ENCODE measurements around the gene KRTAP5-8. TPM values are rescaled to one million over a fixed set of nuclear protein-coding genes. Genes with fewer than 3 reads are reported as not detected.
"Not testable (repeated sequence)": the region's sequence is repeated elsewhere in the genome, so short reads cannot be mapped to it uniquely, and the experiment has no call there.

KRTAP5-8 gene
- polyA plus RNA-seq, 3 donors, result 0.37 to 0.75 (median 0.58) TPM

GRCh38 chr11:71568704-71569349 lies 31.0 kb downstream of the KRTAP5-8 start:
- no peak for DNase-seq (ENCODE audit: low read depth in 3 of 3, low spot score in 2 of 3)

DNA sequence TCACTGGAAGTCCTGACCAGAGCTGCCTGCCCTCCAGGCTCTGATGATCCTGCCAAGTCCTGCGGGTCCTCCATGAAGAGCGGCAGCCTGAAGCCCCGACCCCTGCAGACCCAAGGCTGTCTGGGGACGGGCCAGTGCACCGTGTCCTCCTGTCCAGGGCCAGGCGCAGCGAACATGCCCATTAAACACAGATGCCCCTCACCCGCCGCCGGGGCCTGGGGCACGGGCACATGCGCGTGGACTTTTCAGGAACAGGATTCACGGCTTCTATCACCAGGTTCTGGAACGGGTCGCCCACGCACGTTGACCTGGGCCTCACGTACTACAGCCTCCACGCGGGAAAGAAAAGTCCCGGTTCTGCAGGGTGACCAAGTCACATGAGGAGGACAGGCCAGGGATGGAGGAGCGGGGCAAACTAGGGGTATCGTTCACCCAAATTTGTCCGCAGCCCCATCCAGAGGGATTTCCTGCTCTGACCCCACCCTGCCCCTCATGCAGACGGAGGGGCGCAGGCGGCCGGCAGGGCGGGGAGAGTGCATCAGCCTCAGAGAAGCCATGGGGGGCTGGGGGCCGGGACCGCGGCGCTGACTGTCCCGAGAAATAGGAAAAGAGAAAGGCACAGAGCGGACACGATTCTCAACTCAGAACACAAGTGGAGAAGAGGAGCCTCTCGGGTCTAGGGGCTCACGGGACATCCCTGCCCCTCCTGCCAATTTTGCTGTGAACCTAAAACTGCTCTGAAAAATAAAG lies 33.5 kb downstream of the KRTAP5-8 start:
- DNase-seq (ENCODE audit: low read depth in 3 of 3, low spot score in 2 of 3), result not testable (repeated sequence)

DNA sequence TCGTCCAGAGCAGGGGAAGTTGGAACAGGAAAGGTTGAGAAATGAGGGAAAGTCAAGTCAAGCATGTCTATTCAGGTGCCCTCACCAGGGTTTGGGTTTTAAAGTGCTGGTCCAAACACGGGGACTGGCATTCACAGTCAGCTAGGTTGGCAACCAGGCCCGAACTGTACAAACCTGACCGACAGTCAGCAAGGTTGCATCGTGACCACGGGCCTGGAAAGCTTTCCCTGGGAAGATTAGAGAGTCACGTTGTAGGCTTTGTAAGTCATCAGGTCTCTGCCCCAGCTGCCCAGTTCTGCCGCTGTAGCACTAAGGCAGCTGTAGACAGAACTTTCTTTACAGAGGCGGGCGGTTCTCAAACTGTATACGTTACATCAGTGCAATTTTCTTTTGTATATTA lies 35.0 kb downstream of the KRTAP5-8 start:
- no peak for DNase-seq (ENCODE audit: low read depth in 3 of 3, low spot score in 2 of 3)

GRCh38 chr11:71574418-71574817 lies 36.6 kb downstream of the KRTAP5-8 start:
- DNase-seq (ENCODE audit: low read depth in 3 of 3, low spot score in 2 of 3), result no peak

- no peak for DNase-seq (ENCODE audit: low read depth in 3 of 3, low spot score in 2 of 3)
Observed at GRCh38 chr11:71575723-71576424, 38.0 kb downstream of the KRTAP5-8 start.

- not testable (repeated sequence) for DNase-seq (ENCODE audit: low read depth in 3 of 3, low spot score in 2 of 3)
Observed at GRCh38 chr11:71576688-71577465, 39.1 kb downstream of the KRTAP5-8 start.

DNA sequence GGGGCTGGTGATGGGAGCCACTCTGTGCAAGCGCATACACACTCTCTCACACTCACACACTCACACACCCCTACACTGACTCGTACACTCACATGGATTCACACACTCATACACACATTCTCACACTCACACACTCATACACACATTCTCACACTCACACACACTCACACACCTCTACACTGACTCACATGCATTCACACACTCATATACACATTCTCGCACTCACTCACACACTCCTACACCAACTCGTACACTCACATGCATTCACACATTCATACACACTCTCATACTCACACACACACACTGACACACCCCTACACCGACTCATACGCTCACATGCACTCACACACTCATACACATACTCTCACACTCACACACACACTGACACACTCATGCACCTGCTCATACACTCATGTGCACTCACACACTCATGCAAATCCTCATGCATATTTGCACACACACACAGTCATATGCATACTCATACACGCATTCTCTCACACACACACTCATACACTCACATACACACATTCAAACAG lies 39.7 kb downstream of the KRTAP5-8 start:
- DNase-seq (ENCODE audit: low read depth in 3 of 3, low spot score in 2 of 3), result no peak

GRCh38 chr11:71579513-71579912 lies 41.7 kb downstream of the KRTAP5-8 start:
- DNase-seq (ENCODE audit: low read depth in 3 of 3, low spot score in 2 of 3), result not testable (repeated sequence)

- DNase-seq (ENCODE audit: low read depth in 3 of 3, low spot score in 2 of 3), result no peak
Observed at GRCh38 chr11:71580057-71581003, 42.5 kb downstream of the KRTAP5-8 start.

DNA sequence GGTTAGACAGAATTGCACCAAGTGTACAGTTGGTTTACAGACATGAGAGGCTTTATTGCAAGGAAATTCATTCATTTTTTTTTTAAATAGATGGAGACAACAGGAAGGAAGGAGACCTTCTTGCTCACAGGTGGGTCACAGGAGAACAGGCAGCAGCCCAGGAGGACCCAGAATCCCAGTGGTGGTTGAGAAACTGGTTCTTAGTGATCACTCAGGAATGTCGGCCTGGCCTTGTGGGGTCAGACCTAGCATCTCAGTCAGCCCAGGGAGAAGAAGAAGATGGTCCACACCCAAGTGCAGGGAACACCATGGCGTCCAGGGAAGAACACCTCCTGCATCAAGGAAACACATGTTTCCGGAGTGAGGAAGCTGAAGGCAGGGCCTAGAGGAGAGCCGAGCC lies 44.0 kb downstream of the KRTAP5-8 start:
- DNase-seq (ENCODE audit: low read depth in 3 of 3, low spot score in 2 of 3), result no peak

DNA sequence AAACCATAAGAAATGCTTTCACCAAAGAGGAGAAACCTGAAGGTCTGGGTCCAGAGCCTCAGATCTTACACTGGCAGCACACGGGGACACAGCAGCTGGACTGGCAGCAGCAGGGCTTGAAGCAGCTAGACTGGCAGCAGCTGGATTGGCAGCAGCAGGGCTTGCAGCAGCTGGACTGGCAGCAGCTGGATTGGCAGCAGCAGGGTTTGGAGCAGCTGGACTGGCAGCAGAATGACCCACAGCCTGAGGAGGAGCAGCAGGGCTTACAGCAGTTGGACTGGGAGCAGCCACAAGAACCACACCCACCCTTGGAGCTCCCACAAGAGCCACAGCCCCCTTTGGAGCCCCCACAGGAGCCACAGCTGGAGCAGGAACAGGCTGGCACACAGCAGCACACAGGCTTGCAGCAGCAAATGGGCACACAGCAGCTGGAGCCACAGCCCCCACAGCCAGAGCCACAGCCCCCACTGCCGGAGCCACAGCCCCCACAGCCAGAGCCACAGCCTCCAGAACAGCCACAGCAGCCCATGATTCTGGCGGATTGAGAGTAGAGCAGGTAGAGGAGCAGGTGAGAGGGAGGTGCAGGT lies 44.6 kb downstream of the KRTAP5-8 start, which contains the start of gene KRTAP5-11:
Gene KRTAP5-11, minus strand, starts transcription at position 567 of the 587 bp plus-strand sequence. Its CDS starts 38 bp downstream, at position 529.
- no peak for DNase-seq (ENCODE audit: low read depth in 3 of 3, low spot score in 2 of 3)

DNA sequence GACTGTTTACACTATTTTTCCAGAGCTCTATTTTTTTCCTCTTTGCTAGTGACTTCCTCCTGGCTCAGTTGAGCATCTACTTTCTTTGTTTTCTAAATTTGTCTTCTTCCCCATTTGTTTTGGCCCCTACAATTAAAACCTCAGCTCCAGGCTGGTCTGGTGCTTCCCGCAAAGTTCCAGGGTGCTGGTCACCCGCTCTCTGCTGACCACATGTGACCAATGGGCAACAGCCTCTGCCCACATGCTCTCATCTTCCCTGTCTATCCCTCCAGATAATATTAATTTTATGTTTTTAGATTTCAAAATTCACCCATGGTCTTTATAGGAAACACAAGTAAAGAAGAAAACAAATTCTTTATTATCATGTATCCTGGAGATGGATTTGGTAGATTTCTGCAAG lies 45.1 kb downstream of the KRTAP5-8 start:
- not testable (repeated sequence) for DNase-seq (ENCODE audit: low read depth in 3 of 3, low spot score in 2 of 3)

- DNase-seq (ENCODE audit: low read depth in 3 of 3, low spot score in 2 of 3), result not testable (repeated sequence)
Observed at GRCh38 chr11:71585673-71586072, 47.8 kb downstream of the KRTAP5-8 start.

DNA sequence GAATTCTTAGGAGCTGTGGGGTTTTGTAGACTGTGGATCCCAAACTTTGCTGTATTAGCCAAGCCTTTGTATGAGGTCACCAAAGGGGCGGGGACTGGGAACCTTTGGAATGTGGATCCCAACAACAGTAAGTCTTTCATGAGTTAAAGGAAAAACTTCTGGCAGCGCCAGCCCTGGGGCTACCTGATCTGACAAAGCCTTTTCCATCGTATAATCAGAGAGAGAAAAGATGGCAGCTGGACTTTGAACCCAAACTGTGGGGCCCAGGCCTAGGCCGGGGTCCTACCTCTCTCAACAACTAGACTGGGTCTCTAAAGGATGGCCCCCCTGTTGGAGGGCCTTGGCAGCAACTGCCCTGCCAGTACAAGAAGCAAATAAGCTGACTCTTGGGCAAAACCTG lies 50.5 kb downstream of the KRTAP5-8 start:
- not testable (repeated sequence) for DNase-seq (ENCODE audit: low read depth in 3 of 3, low spot score in 2 of 3)

Other genes with a start within 250 kb of the KRTAP5-8 start
- gene DHCR7, start 89.6 kb upstream of the KRTAP5-8 start, polyA plus RNA-seq (ENCODE audit: insufficient read length in 3 of 3), result 10 to 100 TPM; 39.0 to 40.2 (median 39.3) TPM
- 10 to 100 TPM; 35.3 to 38.3 (median 36.4) TPM for gene NADSYN1, start 84.8 kb upstream of the KRTAP5-8 start, polyA plus RNA-seq (ENCODE audit: insufficient read length in 3 of 3)
- under 1 TPM in 1 of 3 donors, not detected in 2; 0.17 TPM for gene KRTAP5-7, start 10.8 kb upstream of the KRTAP5-8 start, polyA plus RNA-seq (ENCODE audit: insufficient read length in 3 of 3)
- under 1 TPM; 0.28 to 0.67 (median 0.33) TPM for gene KRTAP5-9, start 10.4 kb downstream of the KRTAP5-8 start, polyA plus RNA-seq (ENCODE audit: insufficient read length in 3 of 3)
- under 1 TPM; 0.18 to 0.24 (median 0.20) TPM for gene KRTAP5-10, start 27.5 kb downstream of the KRTAP5-8 start, polyA plus RNA-seq (ENCODE audit: insufficient read length in 3 of 3)
- gene KRTAP5-11, start 44.9 kb downstream of the KRTAP5-8 start, polyA plus RNA-seq (ENCODE audit: insufficient read length in 3 of 3), result under 1 TPM in 1 of 3 donors, not detected in 2; 0.28 TPM